GM19043 (cell line): ENCODE measurements around the gene CKLF.
"Not testable (repeated sequence)": the region's sequence is repeated elsewhere in the genome, so short reads cannot be mapped to it uniquely, and the experiment has no call there.

Source experiments
- ATAC-seq: cut with Tn5 transposase; IDR thresholded peaks from one replicate; pipeline ENCODE4 v1.9.1; 2021; ENCODE audit warnings: low read depth; ENCODE audit not compliant: unreplicated experiment

CKLF gene

GRCh38 chr16:66563574-66564334 is 11.4 kb downstream of the CKLF start:
- no peak for ATAC-seq

- ATAC-seq = no peak
These were observed 13.9 kb downstream of the CKLF start, which contains the start of gene CMTM1 for GRCh38 chr16:66566051-66566901. Gene CMTM1 (plus strand): TSS chr16:66566439. CDS start chr16:66566514, 75 bp downstream.

- not testable (repeated sequence) for ATAC-seq
These were observed 14.9 kb downstream of the CKLF start for GRCh38 chr16:66567270-66567669.

- no peak for ATAC-seq
These were observed 16.0 kb downstream of the CKLF start for GRCh38 chr16:66568355-66568754.

- no peak for ATAC-seq
These were observed 16.8 kb downstream of the CKLF start for GRCh38 chr16:66569131-66569530.

GRCh38 chr16:66569827-66570405 is 17.5 kb downstream of the CKLF start:
- no peak for ATAC-seq

- no peak for ATAC-seq
These were observed 20.0 kb downstream of the CKLF start for GRCh38 chr16:66572356-66572755.

- no peak for ATAC-seq
These were observed 21.7 kb downstream of the CKLF start for GRCh38 chr16:66574081-66574480.

- ATAC-seq = no peak
These were observed 22.2 kb downstream of the CKLF start for GRCh38 chr16:66574531-66574930.

- no peak for ATAC-seq
These were observed 22.7 kb downstream of the CKLF start for GRCh38 chr16:66575060-66575459.

- no peak for ATAC-seq
These were observed 23.9 kb downstream of the CKLF start for GRCh38 chr16:66576296-66576695.

GRCh38 chr16:66578651-66579531 is 26.5 kb downstream of the CKLF start, which contains the start of gene CMTM2:
Gene CMTM2 (plus strand): TSS chr16:66579463. CDS start chr16:66579608, 145 bp downstream.
- ATAC-seq = no peak

GRCh38 chr16:66580605-66581209 is 28.3 kb downstream of the CKLF start:
- ATAC-seq = no peak

GRCh38 chr16:66581246-66581952 is 29.0 kb downstream of the CKLF start:
- no peak for ATAC-seq

- no peak for ATAC-seq
These were observed 33.3 kb downstream of the CKLF start for GRCh38 chr16:66585481-66586239.

GRCh38 chr16:66587881-66588600 is 35.7 kb downstream of the CKLF start:
- no peak for ATAC-seq

- no peak for ATAC-seq
These were observed 36.8 kb downstream of the CKLF start for GRCh38 chr16:66588981-66589713.
